ENCODE measurements around the gene VTI1B. TPM values are rescaled to one million over a fixed set of nuclear protein-coding genes. Genes with fewer than 3 reads are reported as not detected.
"Not testable (repeated sequence)": the region's sequence is repeated elsewhere in the genome, so short reads cannot be mapped to it uniquely, and the experiment has no call there.

The VTI1B gene
- total RNA-seq, 2 donors from 2014 or later = 47.9 to 58.3 TPM

DNA sequence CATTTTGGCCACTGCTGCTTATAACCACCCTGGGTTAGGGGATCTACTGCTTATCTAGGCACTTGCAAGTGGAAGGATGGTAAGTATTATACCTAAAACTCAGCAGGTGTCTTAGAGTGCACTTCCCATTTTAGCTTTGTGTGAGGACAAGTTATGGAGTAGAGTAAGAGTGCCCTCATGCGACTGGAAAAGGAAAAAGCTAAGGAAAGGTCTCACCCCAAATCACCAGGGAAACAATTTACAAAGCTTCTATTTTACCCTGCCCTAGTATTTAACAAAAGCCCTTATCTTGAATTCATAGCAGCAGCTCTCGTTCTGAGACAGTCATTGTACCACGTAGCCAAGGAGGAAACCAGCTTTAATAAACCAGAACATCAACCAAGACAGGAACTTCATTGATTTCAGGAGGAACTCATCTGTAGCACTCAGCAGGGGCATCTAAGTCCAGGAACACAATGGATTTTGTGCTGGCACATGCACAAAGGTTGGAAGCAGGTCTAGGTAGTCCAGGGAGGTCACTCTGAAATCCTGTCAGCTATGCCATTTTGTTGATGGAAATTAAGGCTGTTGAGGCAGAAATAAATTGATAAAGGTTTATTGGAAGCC is 30.2 kb upstream of the VTI1B start:
- Histone ChIP-seq H3K9me3 (no peaks in the 10 kb centered on the region), H3K27me3 (replicated peaks; ENCODE audit: insufficient read depth) (no peaks in the 10 kb centered on the region), H3K4me1 (ENCODE audit: control insufficient read depth in 1 of 2, low read depth in 2 of 2) (no peaks in the 10 kb centered on the region), H3K36me3 (no peaks in the 10 kb centered on the region), H3K4me3 (no peak overlapping the region), H3K27ac (no peak overlapping the region)
- DNase-seq (ENCODE audit: low spot score) = no peak
- TF ChIP-seq, protein P1, sequence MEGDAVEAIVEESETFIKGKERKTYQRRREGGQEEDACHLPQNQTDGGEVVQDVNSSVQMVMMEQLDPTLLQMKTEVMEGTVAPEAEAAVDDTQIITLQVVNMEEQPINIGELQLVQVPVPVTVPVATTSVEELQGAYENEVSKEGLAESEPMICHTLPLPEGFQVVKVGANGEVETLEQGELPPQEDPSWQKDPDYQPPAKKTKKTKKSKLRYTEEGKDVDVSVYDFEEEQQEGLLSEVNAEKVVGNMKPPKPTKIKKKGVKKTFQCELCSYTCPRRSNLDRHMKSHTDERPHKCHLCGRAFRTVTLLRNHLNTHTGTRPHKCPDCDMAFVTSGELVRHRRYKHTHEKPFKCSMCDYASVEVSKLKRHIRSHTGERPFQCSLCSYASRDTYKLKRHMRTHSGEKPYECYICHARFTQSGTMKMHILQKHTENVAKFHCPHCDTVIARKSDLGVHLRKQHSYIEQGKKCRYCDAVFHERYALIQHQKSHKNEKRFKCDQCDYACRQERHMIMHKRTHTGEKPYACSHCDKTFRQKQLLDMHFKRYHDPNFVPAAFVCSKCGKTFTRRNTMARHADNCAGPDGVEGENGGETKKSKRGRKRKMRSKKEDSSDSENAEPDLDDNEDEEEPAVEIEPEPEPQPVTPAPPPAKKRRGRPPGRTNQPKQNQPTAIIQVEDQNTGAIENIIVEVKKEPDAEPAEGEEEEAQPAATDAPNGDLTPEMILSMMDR (IDR thresholded peaks at IDR 0.05) = peak; percentile 53
- no peak for ATAC-seq (ENCODE audit: insufficient number of reproducible peaks, low FRiP score, low read depth)

DNA sequence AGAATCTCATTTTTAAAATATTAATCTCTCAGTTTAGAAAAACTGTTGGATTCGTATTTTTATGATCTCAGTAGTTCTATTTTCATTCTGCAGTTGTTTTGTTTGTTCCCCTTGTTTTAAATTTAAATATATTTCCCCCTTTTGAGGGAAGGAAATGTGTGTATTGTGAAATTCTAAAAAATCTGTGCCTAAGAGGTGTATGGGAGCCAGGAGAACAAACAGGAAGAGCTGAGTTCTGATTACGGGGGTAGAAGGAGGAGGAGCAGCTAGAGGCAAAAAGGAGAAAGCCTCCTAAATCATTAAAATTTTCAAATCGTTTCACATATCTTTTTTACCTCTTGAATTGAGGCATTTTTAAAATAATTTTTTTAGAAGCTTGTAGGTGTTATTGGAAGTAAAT is 29.6 kb upstream of the VTI1B start:
- Histone ChIP-seq H3K36me3 (no peaks in the 10 kb centered on the region), H3K4me1 (ENCODE audit: control insufficient read depth in 1 of 2, low read depth in 2 of 2) (no peaks in the 10 kb centered on the region), H3K4me3 (no peak overlapping the region), H3K27me3 (replicated peaks; ENCODE audit: insufficient read depth) (no peaks in the 10 kb centered on the region), H3K9me3 (no peaks in the 10 kb centered on the region), H3K27ac (no peak overlapping the region)
- TF ChIP-seq, protein P1 (IDR thresholded peaks at IDR 0.05) = no peak
- DNase-seq (ENCODE audit: low spot score) = no peak
- no peak for ATAC-seq (ENCODE audit: insufficient number of reproducible peaks, low FRiP score, low read depth)

DNA sequence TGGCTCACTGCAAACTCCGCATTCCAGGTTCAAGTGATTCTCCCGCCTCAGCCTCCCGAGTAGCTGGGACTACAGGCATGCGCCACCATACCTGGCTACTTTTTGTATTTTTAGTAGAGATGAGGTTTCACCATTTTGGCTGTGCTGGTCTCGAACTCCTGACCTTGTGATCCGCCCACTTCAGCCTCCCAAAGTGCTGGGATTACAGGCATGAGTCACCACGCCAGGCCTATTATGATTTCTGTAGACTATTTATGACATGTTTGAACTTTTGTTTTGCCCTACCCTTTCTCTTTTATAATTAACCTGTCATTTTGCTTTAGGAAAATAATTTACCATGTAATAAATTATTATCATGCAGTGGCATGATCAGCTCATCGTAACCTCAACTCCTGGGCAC is 27.1 kb upstream of the VTI1B start, which contains the start of gene RDH12:
Gene RDH12, plus strand, starts transcription at position 395 of the 400 bp plus-strand sequence. CDS start 20,757 bp downstream, outside the sequence.
- H3K27me3 ChIP-seq (replicated peaks; ENCODE audit: insufficient read depth); H3K9me3 ChIP-seq; DNase-seq (ENCODE audit: low spot score); ATAC-seq (ENCODE audit: insufficient number of reproducible peaks, low FRiP score, low read depth); H3K4me1 ChIP-seq (ENCODE audit: control insufficient read depth in 1 of 2, low read depth in 2 of 2); H3K36me3 ChIP-seq; H3K27ac ChIP-seq; H3K4me3 ChIP-seq: not testable (repeated sequence)

DNA sequence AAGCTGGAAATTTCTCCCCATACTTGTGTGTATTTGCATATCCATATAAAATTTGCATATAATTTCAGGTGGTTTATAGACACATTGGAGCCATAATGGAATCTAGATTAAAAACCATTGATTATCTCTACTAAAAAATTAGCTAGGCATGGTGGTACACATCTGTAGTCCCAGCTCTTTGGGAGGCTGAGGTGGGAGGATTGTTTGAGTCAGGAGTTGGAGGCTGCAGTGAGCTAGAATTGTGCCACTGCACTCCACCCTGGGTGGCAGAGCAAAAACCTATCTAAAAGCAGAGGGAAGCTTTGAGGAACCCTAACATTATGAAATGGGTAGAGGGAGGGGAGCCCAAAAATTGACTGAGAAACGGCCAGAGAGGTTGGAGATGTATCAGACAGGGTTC is 23.7 kb upstream of the VTI1B start:
- Histone ChIP-seq H3K4me3 (no peak overlapping the region), H3K27me3 (replicated peaks; ENCODE audit: insufficient read depth) (no peaks in the 10 kb centered on the region), H3K9me3 (no peaks in the 10 kb centered on the region), H3K4me1 (ENCODE audit: control insufficient read depth in 1 of 2, low read depth in 2 of 2) (peaks cover 0 to 10% of the 10 kb centered on the region in 2 donors), H3K27ac (no peak overlapping the region), H3K36me3 (no peaks in the 10 kb centered on the region)
- TF ChIP-seq, protein P1 (IDR thresholded peaks at IDR 0.05) = no peak
- ATAC-seq (ENCODE audit: insufficient number of reproducible peaks, low FRiP score, low read depth) (no peak), DNase-seq (ENCODE audit: low spot score) (no peak)

DNA sequence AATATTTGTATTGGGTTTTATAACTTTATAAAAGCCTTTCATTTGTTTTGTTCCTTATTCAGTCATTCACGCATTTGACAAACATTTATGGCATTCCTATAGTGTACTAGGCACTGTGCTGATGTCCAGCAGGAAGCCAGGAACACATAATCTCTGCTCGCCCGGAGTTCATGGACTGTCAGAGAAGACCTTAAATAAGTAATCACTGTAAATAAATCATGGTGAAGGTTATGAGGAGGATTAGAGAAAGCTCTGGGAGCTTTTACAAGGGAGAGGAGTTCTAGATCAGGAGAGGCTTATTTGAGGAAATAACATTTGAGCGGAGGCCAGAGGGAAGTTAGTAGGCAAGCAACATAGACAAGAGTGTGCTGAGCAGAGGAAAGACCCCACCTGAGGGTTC is 22.6 kb upstream of the VTI1B start:
- no peak for DNase-seq (ENCODE audit: low spot score)
- TF ChIP-seq, protein P1 (IDR thresholded peaks at IDR 0.05) = no peak
- no peaks in the 10 kb centered on the region for H3K27me3 ChIP-seq (replicated peaks; ENCODE audit: insufficient read depth)

More for the DNA sequence above, 22.6 kb upstream of the VTI1B start:
- no peaks in the 10 kb centered on the region for H3K9me3 ChIP-seq
- peaks cover 3% of the 10 kb centered on the region for H3K36me3 ChIP-seq
- peaks cover 0 to 14% of the 10 kb centered on the region in 2 donors for H3K4me1 ChIP-seq (ENCODE audit: control insufficient read depth in 1 of 2, low read depth in 2 of 2)
- H3K27ac ChIP-seq = no peak overlapping the region
- no peak for ATAC-seq (ENCODE audit: insufficient number of reproducible peaks, low FRiP score, low read depth)
- H3K4me3 ChIP-seq = no peak overlapping the region
